PC-3 (cell line): ENCODE data around the gene HENMT1. TPM values are rescaled to one million over a fixed set of nuclear protein-coding genes. Genes with fewer than 3 reads are reported as not detected.

Source experiments
- ATAC-seq: fragments of 200-7000 bp; cut with Tn5 transposase; 2 replicates; pipeline ENCODE4 v1.9.1; 2020; ENCODE audit warnings: mild to moderate bottlenecking, moderate library complexity
- BruUV-seq: library from RNA; stranded (reverse); fragments of 400-500 nt; replicated peaks from 2 replicates; lab custom pipeline; 2021; lab: Mats Ljungman, UMichigan
- CTCF ChIA-PET: fragments of 300-600 bp; sonication (Branson Sonifier 250); formaldehyde crosslinking; loops from one replicate; lab custom pipeline; 2022; ENCODE audit warnings: antibody characterized with exemption; lab: Charles Lee
- POLR2A ChIA-PET: fragments of 300-600 bp; sonication (Branson Sonifier 250); formaldehyde crosslinking; loops from one replicate; lab custom pipeline; 2022; ENCODE audit warnings: antibody characterized with exemption; ENCODE audit not compliant: unreplicated experiment; lab: Charles Lee
- DNase-seq: peaks from one replicate; pipeline ENCODE4 v3.0.0-alpha.2; 2015
- H2AFZ ChIP-seq: fragments of 300-600 bp; sonication (generic); 2 replicates; pipeline ENCODE4 v1.6.0; 2016; ENCODE audit warnings: antibody characterized with exemption, low read length
- H3F3A ChIP-seq: fragments of 300-600 bp; sonication (generic); one replicate; pipeline ENCODE4 v1.6.0; 2017; ENCODE audit warnings: antibody characterized with exemption, low read length, control low read depth, mild to moderate bottlenecking; ENCODE audit not compliant: unreplicated experiment
- H3K27ac ChIP-seq: fragments of 300-600 bp; sonication (generic); 2 replicates; pipeline ENCODE4 v1.5.1; 2016; ENCODE audit warnings: mild to moderate bottlenecking, low read length
- H3K27me3 ChIP-seq: fragments of 300-600 bp; sonication (generic); 2 replicates; pipeline ENCODE4 v1.6.1; 2016; ENCODE audit warnings: low read length, mixed read lengths
- H3K36me3 ChIP-seq: fragments of 300-600 bp; sonication (generic); 2 replicates; pipeline ENCODE4 v1.6.1; 2016; ENCODE audit warnings: low read depth, mixed run types, low read length, mixed read lengths
- H3K4me1 ChIP-seq: fragments of 300-600 bp; sonication (generic); 2 replicates; pipeline ENCODE4 v1.5.1; 2016; ENCODE audit warnings: low read length; ENCODE audit not compliant: insufficient read depth
- H3K4me2 ChIP-seq: fragments of 300-600 bp; sonication (generic); 2 replicates; pipeline ENCODE4 v1.6.0; 2016; ENCODE audit warnings: low read length
- H3K4me3 ChIP-seq: fragments of 300-600 bp; sonication (generic); 2 replicates; pipeline ENCODE4 v1.5.1; 2016; ENCODE audit warnings: mild to moderate bottlenecking, low read length, mixed read lengths
- H3K79me2 ChIP-seq: fragments of 300-600 bp; sonication (generic); 2 replicates; pipeline ENCODE4 v1.6.1; 2017; ENCODE audit warnings: low read length, mixed read lengths
- H3K9ac ChIP-seq: fragments of 300-600 bp; sonication (generic); 2 replicates; pipeline ENCODE4 v1.6.0; 2016; ENCODE audit warnings: mild to moderate bottlenecking, low read length
- H3K9me2 ChIP-seq: fragments of 300-600 bp; sonication (generic); replicated peaks from 2 replicates; pipeline ENCODE4 v1.6.1; 2016; ENCODE audit warnings: mixed run types, low read length, mixed read lengths
- H3K9me3 ChIP-seq: fragments of 300-600 bp; sonication (generic); 2 replicates; pipeline ENCODE4 v1.6.1; 2016; ENCODE audit warnings: low read length, mixed read lengths
- H4K20me1 ChIP-seq: fragments of 300-600 bp; sonication (generic); 2 replicates; pipeline ENCODE4 v1.6.1; 2016; ENCODE audit warnings: low read length, mixed read lengths
- EZH2 ChIP-seq: fragments of 300-600 bp; sonication (generic); IDR thresholded peaks from one replicate; pipeline ENCODE4 v1.6.1; 2017; ENCODE audit warnings: antibody characterized with exemption, mild to moderate bottlenecking, low read length; ENCODE audit not compliant: unreplicated experiment
- EZH2phosphoT487 ChIP-seq: fragments of 300-600 bp; sonication (generic); IDR thresholded peaks from 2 replicates; pipeline ENCODE4 v1.6.1; 2018; ENCODE audit warnings: mild to moderate bottlenecking, antibody characterized with exemption, low read length, borderline replicate concordance
- intact Hi-C: fragments of 100-400 bp; cut with micrococcal nuclease; formaldehyde crosslinking; loops from 2 replicates; pipeline ENCODE4 v1.9.0; 2023
- total RNA-seq: library from RNA; depleted of rRNA; stranded (reverse); fragments of >200 nt; gene quantifications from 2 replicates; pipeline ENCODE4 v1.2.3, GENCODE V29; 2014
- TF ChIP-seq, protein P1 (sequence below): fragments of 300-600 bp; sonication (generic); conservative IDR thresholded peaks from 2 replicates; pipeline ENCODE4 v1.5.1; 2017; ENCODE audit warnings: antibody characterized with exemption, low read depth, mild to moderate bottlenecking, low read length

The HENMT1 gene
- total RNA-seq, 1 experiment from 2014 or later: 1.3 TPM

DNA sequence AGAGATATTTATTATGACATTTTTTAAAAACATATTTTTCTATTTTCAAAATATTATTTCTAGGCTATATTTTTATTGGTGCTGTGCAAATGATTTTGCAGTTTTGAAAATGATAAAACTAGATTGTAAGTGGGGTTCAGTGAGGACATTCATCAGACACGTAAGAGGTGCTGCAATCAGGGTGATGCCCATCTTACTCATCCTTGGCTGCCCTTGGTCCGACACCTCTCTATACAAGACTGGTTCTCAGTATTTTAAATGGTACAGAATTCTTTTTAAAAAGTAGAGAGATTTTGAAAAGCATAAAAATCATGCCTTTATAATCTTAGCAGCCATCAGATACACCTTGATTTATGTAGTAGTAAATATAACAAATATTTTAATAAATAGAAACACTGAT, 24.0 kb downstream of the HENMT1 start:
- intact Hi-C loops: no loop called here
- Histone ChIP-seq H3K9me3 (no peaks in the 10 kb centered on the region), H3K27ac (no peak overlapping the region), H3K9me2 (no peaks in the 10 kb centered on the region), H3K4me2 (no peak overlapping the region), H2AFZ (no peak overlapping the region), H3K36me3 (no peaks in the 10 kb centered on the region), H3K4me3 (no peak overlapping the region), H3F3A (no peaks in the 10 kb centered on the region), H3K9ac (no peak overlapping the region), H3K79me2 (no peaks in the 10 kb centered on the region), H4K20me1 (no peaks in the 10 kb centered on the region), H3K27me3 (no peaks in the 10 kb centered on the region), H3K4me1 (no peaks in the 10 kb centered on the region)
- ChIA-PET CTCF (no interaction called here), POLR2A (no interaction called here)
- no TSS peak for BruUV-seq
- no peak for TF ChIP-seq EZH2phosphoT487
- no peak for TF ChIP-seq EZH2
- TF ChIP-seq, protein P1, sequence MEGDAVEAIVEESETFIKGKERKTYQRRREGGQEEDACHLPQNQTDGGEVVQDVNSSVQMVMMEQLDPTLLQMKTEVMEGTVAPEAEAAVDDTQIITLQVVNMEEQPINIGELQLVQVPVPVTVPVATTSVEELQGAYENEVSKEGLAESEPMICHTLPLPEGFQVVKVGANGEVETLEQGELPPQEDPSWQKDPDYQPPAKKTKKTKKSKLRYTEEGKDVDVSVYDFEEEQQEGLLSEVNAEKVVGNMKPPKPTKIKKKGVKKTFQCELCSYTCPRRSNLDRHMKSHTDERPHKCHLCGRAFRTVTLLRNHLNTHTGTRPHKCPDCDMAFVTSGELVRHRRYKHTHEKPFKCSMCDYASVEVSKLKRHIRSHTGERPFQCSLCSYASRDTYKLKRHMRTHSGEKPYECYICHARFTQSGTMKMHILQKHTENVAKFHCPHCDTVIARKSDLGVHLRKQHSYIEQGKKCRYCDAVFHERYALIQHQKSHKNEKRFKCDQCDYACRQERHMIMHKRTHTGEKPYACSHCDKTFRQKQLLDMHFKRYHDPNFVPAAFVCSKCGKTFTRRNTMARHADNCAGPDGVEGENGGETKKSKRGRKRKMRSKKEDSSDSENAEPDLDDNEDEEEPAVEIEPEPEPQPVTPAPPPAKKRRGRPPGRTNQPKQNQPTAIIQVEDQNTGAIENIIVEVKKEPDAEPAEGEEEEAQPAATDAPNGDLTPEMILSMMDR: no peak
- ATAC-seq (no peak), DNase-seq (no peak)

DNA sequence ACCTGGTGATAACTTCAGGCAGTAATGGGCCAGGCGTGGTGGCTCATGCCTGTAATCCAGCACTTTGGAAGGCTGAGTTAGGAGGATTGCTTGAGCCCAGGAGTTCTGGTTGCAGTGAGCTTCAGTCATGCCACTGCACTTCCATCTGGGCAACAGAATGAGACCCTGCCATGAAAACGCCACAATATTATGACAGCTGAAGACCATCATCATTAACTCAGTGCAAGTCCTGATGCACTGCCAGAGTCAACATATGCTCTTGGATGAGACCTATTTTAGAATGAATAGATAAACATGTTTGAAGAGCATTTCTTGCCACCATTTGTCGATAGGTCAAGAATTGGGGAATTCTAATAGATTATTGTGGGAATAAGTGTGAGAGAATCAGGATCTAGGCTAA, 26.4 kb downstream of the HENMT1 start:
- Histone ChIP-seq H3K4me1 (no peaks in the 10 kb centered on the region), H3K4me2 (no peak overlapping the region), H3K9ac (no peak overlapping the region), H2AFZ (no peak overlapping the region), H3K36me3 (no peaks in the 10 kb centered on the region), H3K9me2 (no peaks in the 10 kb centered on the region), H3K9me3 (no peaks in the 10 kb centered on the region), H3K27me3 (no peaks in the 10 kb centered on the region), H3K4me3 (no peak overlapping the region), H3K79me2 (no peaks in the 10 kb centered on the region), H4K20me1 (no peaks in the 10 kb centered on the region), H3K27ac (no peak overlapping the region), H3F3A (no peaks in the 10 kb centered on the region)
- no peak for TF ChIP-seq EZH2phosphoT487
- TF ChIP-seq, protein P1: no peak
- TF ChIP-seq EZH2: no peak
- intact Hi-C loops: no loop called here
- no TSS peak for BruUV-seq
- ChIA-PET POLR2A (no interaction called here), CTCF (no interaction called here)
- ATAC-seq: no peak
- DNase-seq: no peak

DNA sequence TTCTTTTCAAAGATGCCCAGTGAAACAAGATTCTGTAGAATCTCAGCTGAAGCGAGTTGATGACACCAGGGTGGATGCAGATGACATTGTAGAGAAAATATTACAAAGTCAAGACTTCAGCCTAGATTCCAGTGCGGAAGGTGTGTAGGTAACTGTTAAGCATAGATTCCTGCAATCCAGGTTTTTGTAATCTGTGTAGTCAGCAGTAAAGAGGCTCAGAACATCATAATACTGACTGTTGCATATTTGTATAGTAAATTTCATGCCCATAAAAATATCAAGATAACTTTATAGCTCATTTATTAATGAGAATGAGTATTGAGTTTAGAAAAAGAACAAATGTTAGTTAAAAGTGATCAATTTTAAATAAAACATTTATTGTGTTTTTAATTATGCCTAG, 32.2 kb downstream of the HENMT1 start:
- H3K79me2 ChIP-seq: no peaks in the 10 kb centered on the region
- TF ChIP-seq, protein P1: no peak
- TF ChIP-seq EZH2phosphoT487: no peak
- no peak for TF ChIP-seq EZH2
- intact Hi-C loops: no loop called here
- H3K9me3 ChIP-seq: no peaks in the 10 kb centered on the region
- no peaks in the 10 kb centered on the region for H3K36me3 ChIP-seq
- ChIA-PET POLR2A (interaction anchor here (0.5 kb wide), 1 partner anchor 13 kb away, joined by 11 read pairs; no protein-coding TSS in a partner anchor), CTCF (no interaction called here)
- no TSS peak for BruUV-seq
- no peaks in the 10 kb centered on the region for H3K9me2 ChIP-seq
- no peak overlapping the region for H3K9ac ChIP-seq
- no peaks in the 10 kb centered on the region for H3K4me1 ChIP-seq
- H3K4me3 ChIP-seq: no peak overlapping the region
- H3K27me3 ChIP-seq: no peaks in the 10 kb centered on the region
- no peak overlapping the region for H2AFZ ChIP-seq
- H3F3A ChIP-seq: no peaks in the 10 kb centered on the region
- DNase-seq: no peak
- H3K27ac ChIP-seq: no peak overlapping the region
- H3K4me2 ChIP-seq: no peak overlapping the region
- no peak for ATAC-seq
- H4K20me1 ChIP-seq: no peaks in the 10 kb centered on the region
